GM23248 (cell line): ENCODE data around the gene GJA8.
"Not testable (repeated sequence)": the region's sequence is repeated elsewhere in the genome, so short reads cannot be mapped to it uniquely, and the experiment has no call there.

Experiments
- EZH2 ChIP-seq: fragments of 200-600 bp; sonication (generic); IDR thresholded peaks from 2 replicates; pipeline ENCODE4 v1.6.1; 2018; ENCODE audit warnings: antibody characterized with exemption, mild to moderate bottlenecking; ENCODE audit not compliant: insufficient read depth, poor library complexity, severe bottlenecking
- EZH2phosphoT487 ChIP-seq: fragments of 200-600 bp; sonication (generic); IDR thresholded peaks from 2 replicates; pipeline ENCODE4 v1.6.1; 2018; ENCODE audit warnings: antibody characterized with exemption, moderate library complexity, mild to moderate bottlenecking, low read depth; ENCODE audit not compliant: insufficient read depth

DNA sequence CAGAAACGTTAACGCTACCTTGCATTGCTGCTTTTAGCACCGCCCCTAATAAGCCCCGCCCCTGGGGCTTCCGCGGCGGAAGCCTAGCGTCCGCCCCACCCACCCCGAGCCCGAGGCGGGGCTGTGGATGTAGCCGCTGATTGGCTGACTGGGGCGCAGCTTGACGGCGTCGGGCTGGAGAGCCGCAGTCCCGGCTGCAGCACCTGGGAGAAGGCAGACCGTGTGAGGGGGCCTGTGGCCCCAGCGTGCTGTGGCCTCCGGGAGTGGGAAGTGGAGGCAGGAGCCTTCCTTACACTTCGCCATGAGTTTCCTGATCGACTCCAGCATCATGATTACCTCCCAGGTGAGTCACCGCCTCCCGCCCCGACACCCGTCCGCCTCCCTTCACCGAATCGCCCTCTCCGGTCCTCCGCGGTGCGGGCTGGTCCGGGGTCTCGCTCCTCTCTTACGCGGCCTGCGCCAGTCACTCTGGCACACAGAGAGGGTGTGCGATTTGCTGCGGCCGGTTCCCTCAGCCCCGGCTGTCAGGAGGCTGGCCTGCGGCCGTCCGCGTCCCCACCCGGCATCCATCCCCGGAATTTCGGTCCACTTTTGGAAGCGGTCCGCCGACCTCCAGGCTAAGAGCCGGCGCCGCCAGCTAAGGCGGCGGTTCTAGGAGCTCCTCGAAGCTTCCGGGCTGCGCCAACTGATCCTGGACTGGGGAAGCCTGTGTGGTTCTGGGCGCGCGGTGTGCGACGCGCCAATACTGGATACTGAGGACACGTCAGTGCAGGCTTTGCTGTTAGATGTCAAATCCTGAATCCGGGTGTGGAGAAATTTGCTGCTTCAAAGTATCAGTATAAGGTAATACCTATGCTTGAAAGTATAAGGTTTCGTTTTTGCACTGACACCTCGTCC is 25.9 kb downstream of the GJA8 start, which contains the start of gene GPR89B:
- not testable (repeated sequence) for TF ChIP-seq EZH2phosphoT487, EZH2
